Fibroblast of pulmonary artery (primary cell): ENCODE data around the gene ZRANB1.

ENCODE experiments used
- DNase-seq: peaks from one replicate; pipeline ENCODE4 v3.0.0-alpha.2; 2010; ENCODE audit warnings: low read depth
- H3K4me3 ChIP-seq: replicated peaks from 2 replicates; pipeline ENCODE4 v1.5.1; 2011; ENCODE audit warnings: low read depth, mild to moderate bottlenecking, control low read depth, low read length, moderate library complexity
- CTCF ChIP-seq: IDR thresholded peaks from 2 replicates; pipeline ENCODE4 v1.5.1; 2011; ENCODE audit warnings: mild to moderate bottlenecking, control low read depth, low read length, inconsistent platforms; ENCODE audit errors: missing control alignments

ZRANB1 gene

GRCh38 chr10:124997306-124997705 lies 55.4 kb downstream of the ZRANB1 start:
- TF ChIP-seq CTCF, result no peak
- no peak overlapping the region for H3K4me3 ChIP-seq
- no peak for DNase-seq

GRCh38 chr10:124997771-124998623 lies 56.1 kb downstream of the ZRANB1 start:
- no peak overlapping the region for H3K4me3 ChIP-seq
- TF ChIP-seq CTCF, result no peak
- no peak for DNase-seq

- no peak overlapping the region for H3K4me3 ChIP-seq
- TF ChIP-seq CTCF, result no peak
- no peak for DNase-seq
Measured at GRCh38 chr10:124998624-124999291, 56.8 kb downstream of the ZRANB1 start.

GRCh38 chr10:124999433-125000365 lies 57.8 kb downstream of the ZRANB1 start:
- no peak overlapping the region for H3K4me3 ChIP-seq
- no peak for TF ChIP-seq CTCF
- peak; percentile 85 for DNase-seq

- no peak overlapping the region for H3K4me3 ChIP-seq
- no peak for TF ChIP-seq CTCF
- no peak for DNase-seq
Measured at GRCh38 chr10:125000366-125001312, 58.7 kb downstream of the ZRANB1 start.
